Type B pancreatic cell (in vitro differentiated cells): ENCODE measurements around the gene CADPS. TPM values are rescaled to one million over a fixed set of nuclear protein-coding genes. Genes with fewer than 3 reads are reported as not detected.

ENCODE experiments used
- DNase-seq: peaks from one replicate; pipeline ENCODE4 v3.0.0; 2021; ENCODE audit warnings: mixed read lengths; ENCODE audit not compliant: unreplicated experiment; ENCODE audit errors: extremely low spot score
- H3K27ac Mint-ChIP-seq: 2 replicates; pipeline ENCODE4 v1.8.0; 2021; ENCODE audit warnings: mild to moderate bottlenecking, mixed read lengths
- H3K27me3 Mint-ChIP-seq: 2 replicates; pipeline ENCODE4 v1.8.0; 2021; ENCODE audit warnings: mixed read lengths
- H3K36me3 Mint-ChIP-seq: 2 replicates; pipeline ENCODE4 v1.8.0; 2021; ENCODE audit warnings: mixed read lengths
- H3K4me1 Mint-ChIP-seq: one replicate; pipeline ENCODE4 v1.8.0; 2021; ENCODE audit warnings: mixed read lengths; ENCODE audit not compliant: unreplicated experiment
- H3K4me3 Mint-ChIP-seq: 2 replicates; pipeline ENCODE4 v1.8.0; 2021; ENCODE audit warnings: mild to moderate bottlenecking, mixed read lengths
- H3K9me3 Mint-ChIP-seq: 2 replicates; pipeline ENCODE4 v1.8.0; 2021; ENCODE audit warnings: mixed read lengths
- total RNA-seq: library from RNA; stranded (reverse); gene quantifications from 2 replicates; pipeline ENCODE4 v1.2.1, GENCODE V29; 2021; ENCODE audit warnings: low replicate concordance
- TF ChIP-seq, protein P1 (sequence below): fragments of 200-600 bp; sonication (generic); conservative IDR thresholded peaks from 2 replicates; pipeline ENCODE4 v1.5.0; 2021; ENCODE audit warnings: antibody characterized with exemption, mild to moderate bottlenecking

The CADPS gene
- total RNA-seq, 1 donor from 2014 or later: 21.6 TPM

DNA sequence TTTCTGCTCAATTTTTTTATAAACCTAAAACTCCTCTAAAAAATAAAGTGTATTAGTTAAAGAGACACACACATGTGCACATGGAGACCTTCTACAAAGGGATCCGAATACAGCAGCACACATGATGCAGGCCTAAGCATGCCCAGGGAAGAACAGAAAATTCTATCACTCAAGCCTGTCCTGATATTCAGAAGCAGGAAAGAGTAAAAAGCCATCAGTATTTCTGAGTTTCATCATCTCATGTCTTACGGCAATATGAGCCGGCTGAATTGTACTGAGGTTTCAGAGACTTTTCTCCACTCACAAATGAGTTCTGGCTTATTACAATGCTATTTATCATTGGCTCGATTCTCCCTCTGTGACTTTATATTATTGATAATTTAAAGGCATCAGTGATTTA is 97.5 kb downstream of the CADPS start:
- H3K4me1 Mint-ChIP-seq: no peaks in the 10 kb centered on the region
- no peak overlapping the region for H3K4me3 Mint-ChIP-seq
- DNase-seq: no peak
- TF ChIP-seq, protein P1, sequence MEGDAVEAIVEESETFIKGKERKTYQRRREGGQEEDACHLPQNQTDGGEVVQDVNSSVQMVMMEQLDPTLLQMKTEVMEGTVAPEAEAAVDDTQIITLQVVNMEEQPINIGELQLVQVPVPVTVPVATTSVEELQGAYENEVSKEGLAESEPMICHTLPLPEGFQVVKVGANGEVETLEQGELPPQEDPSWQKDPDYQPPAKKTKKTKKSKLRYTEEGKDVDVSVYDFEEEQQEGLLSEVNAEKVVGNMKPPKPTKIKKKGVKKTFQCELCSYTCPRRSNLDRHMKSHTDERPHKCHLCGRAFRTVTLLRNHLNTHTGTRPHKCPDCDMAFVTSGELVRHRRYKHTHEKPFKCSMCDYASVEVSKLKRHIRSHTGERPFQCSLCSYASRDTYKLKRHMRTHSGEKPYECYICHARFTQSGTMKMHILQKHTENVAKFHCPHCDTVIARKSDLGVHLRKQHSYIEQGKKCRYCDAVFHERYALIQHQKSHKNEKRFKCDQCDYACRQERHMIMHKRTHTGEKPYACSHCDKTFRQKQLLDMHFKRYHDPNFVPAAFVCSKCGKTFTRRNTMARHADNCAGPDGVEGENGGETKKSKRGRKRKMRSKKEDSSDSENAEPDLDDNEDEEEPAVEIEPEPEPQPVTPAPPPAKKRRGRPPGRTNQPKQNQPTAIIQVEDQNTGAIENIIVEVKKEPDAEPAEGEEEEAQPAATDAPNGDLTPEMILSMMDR: no peak
- no peak overlapping the region for H3K27ac Mint-ChIP-seq
- H3K27me3 Mint-ChIP-seq: no peaks in the 10 kb centered on the region
- no peaks in the 10 kb centered on the region for H3K9me3 Mint-ChIP-seq
- H3K36me3 Mint-ChIP-seq: no peaks in the 10 kb centered on the region

DNA sequence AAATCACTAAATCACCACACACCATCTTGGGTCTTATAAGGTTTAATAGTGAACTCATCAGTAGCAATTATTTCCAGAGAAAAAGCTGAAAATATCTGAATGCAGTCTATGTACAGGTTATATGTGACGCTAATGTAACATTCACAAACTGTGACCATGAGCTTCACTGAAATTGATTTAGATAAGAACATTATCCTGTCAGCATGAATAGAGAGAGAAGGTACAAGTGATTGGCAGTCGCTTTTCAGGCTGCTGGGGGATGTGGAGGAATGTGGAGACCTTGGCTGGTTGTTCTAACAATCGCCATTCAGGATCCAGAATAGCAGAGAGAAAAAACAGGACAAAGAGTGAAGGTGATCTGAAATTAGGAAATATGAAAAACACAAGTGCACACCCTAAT is 98.1 kb downstream of the CADPS start:
- TF ChIP-seq, protein P1: no peak
- no peak overlapping the region for H3K27ac Mint-ChIP-seq
- no peak for DNase-seq
- H3K4me1 Mint-ChIP-seq: no peaks in the 10 kb centered on the region
- no peaks in the 10 kb centered on the region for H3K27me3 Mint-ChIP-seq
- no peaks in the 10 kb centered on the region for H3K9me3 Mint-ChIP-seq
- H3K36me3 Mint-ChIP-seq: no peaks in the 10 kb centered on the region
- no peak overlapping the region for H3K4me3 Mint-ChIP-seq

DNA sequence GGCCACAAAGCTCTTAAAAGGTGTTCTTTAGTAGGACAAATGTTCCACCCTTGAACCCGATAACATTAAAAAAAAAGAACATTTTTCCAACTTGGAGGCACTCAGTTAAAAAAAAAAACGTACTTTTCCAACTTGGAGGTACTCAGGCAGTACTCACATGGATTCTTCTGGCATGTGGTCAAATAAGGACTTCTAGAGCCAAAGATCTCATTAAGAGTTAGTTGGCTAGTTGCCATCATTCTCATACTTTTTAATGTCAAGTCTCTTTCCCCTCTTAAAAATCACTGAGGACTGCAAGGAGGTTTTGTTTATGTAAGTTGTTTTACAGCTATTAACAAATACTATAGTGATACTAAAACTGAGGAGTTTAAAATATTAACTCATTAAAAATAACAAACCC is 101.0 kb downstream of the CADPS start:
- H3K36me3 Mint-ChIP-seq: no peaks in the 10 kb centered on the region
- no peaks in the 10 kb centered on the region for H3K4me1 Mint-ChIP-seq
- H3K27me3 Mint-ChIP-seq: no peaks in the 10 kb centered on the region
- H3K27ac Mint-ChIP-seq: no peak overlapping the region
- TF ChIP-seq, protein P1: no peak
- H3K4me3 Mint-ChIP-seq: no peak overlapping the region
- DNase-seq: no peak
- no peaks in the 10 kb centered on the region for H3K9me3 Mint-ChIP-seq

DNA sequence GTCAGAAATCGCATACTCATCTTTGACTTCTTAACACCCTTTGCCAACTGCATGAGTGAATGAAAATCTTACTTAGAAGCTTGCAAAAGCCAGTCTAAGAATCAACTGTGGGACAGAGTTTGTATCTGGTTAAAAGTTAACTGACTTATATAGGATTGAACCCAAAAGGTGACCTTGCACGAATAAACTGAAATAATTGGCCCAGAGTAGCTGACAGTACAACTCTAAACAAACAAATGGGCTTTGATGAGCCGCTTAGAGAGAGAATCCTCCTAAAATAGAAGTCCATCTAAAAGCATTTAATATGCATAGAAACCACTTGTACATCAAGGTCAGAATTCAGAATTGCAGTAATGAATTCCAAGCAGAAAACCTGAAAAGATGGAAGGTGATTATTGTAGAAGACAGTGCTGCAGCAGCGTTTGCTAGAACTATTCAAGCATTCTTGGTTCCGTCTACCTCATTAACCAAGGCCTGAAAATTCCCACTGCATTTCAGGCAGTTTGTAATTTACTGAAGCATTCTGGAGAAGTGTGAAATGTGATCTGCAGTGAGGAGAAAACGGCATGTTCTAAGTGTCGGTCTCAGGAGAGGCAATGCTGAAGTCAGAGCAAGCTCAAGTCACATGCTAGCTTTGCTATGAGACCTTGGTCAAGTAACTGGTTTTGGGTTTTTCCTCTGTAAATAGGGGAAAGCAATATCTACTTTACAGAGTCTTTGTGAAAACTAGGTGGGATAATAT is 103.7 kb downstream of the CADPS start:
- Mint-ChIP-seq H3K27me3 (no peaks in the 10 kb centered on the region), H3K9me3 (no peaks in the 10 kb centered on the region), H3K27ac (no peak overlapping the region), H3K36me3 (no peaks in the 10 kb centered on the region), H3K4me3 (no peak overlapping the region), H3K4me1 (peaks cover 9% of the 10 kb centered on the region)
- TF ChIP-seq, protein P1: no peak
- DNase-seq: no peak

DNA sequence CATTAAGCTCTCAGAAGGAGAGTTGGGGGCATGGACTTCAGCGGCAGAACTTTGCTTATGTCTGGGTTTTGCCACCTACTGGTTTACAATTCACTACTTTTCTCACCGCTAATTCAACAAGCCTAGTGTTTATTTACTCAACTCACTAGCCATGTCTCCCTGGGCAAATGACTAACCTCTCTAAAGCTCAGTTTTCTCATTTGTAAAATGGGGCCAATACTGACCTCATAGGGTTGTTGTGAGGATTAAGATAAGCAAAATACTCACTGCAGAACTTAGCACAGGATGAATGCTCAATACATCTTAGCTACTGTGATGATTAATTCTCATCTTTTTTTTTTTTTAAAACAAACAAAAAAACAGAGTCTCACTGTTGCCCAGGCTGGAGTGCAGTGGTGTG is 106.3 kb downstream of the CADPS start:
- Mint-ChIP-seq H3K4me1 (peaks cover 9% of the 10 kb centered on the region), H3K4me3 (no peak overlapping the region), H3K27me3 (no peaks in the 10 kb centered on the region), H3K36me3 (no peaks in the 10 kb centered on the region), H3K9me3 (no peaks in the 10 kb centered on the region), H3K27ac (no peak overlapping the region)
- TF ChIP-seq, protein P1: no peak
- DNase-seq: no peak

DNA sequence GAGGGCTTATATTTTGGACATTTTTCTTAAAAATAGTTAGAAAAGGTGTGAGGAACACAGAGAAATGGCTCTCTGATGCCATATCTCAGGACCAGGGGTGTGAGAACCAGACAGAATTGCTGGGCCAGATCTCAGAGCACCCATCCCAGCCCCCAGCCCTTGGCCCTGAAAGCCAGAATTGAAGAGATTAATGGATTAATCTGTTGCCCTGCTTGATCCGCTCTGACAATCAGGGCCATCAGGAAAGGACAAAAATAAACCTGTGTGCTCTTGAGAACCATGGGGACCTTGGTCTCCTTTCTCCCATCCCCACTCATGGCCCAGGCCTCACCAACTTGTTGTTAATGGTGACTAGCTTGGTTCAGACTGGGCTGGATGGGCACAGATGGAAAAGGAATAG is 113.5 kb downstream of the CADPS start:
- Mint-ChIP-seq H3K4me3 (no peak overlapping the region), H3K27me3 (peaks cover 14% of the 10 kb centered on the region), H3K4me1 (no peaks in the 10 kb centered on the region), H3K36me3 (no peaks in the 10 kb centered on the region), H3K9me3 (no peaks in the 10 kb centered on the region), H3K27ac (no peak overlapping the region)
- TF ChIP-seq, protein P1: no peak
- no peak for DNase-seq
